Measurements from ENCODE around the gene ZNF10. TPM values are rescaled to one million over a fixed set of nuclear protein-coding genes. Genes with fewer than 3 reads are reported as not detected.

The ZNF10 gene
- total and polyA plus RNA-seq, 9 donors, result 9.6 to 38.8 (median 21.4) TPM

GRCh38 chr12:133105620-133106019 is 24.8 kb upstream of the ZNF10 start:
- WGBS, 3 donors, result 97 to 99% (median 99%) methylated on average over 3 of the region's 3 CpGs
- Histone ChIP-seq H3K36me3 (peaks cover 12% of the 10 kb centered on the region), H3K4me1 (ENCODE audit: insufficient read depth) (no peaks in the 10 kb centered on the region), H3K27ac (no peak overlapping the region), H3K27me3 (no peaks in the 10 kb centered on the region), H3K4me3 (no peak overlapping the region), H3K9me3 (peaks cover 50 to 69% of the 10 kb centered on the region in 2 donors)
- intact Hi-C loops (cut with DNase I), result no loop called here
- TF ChIP-seq EP300 (IDR thresholded peaks at IDR 0.05), result no peak
- TF ChIP-seq, protein P1, sequence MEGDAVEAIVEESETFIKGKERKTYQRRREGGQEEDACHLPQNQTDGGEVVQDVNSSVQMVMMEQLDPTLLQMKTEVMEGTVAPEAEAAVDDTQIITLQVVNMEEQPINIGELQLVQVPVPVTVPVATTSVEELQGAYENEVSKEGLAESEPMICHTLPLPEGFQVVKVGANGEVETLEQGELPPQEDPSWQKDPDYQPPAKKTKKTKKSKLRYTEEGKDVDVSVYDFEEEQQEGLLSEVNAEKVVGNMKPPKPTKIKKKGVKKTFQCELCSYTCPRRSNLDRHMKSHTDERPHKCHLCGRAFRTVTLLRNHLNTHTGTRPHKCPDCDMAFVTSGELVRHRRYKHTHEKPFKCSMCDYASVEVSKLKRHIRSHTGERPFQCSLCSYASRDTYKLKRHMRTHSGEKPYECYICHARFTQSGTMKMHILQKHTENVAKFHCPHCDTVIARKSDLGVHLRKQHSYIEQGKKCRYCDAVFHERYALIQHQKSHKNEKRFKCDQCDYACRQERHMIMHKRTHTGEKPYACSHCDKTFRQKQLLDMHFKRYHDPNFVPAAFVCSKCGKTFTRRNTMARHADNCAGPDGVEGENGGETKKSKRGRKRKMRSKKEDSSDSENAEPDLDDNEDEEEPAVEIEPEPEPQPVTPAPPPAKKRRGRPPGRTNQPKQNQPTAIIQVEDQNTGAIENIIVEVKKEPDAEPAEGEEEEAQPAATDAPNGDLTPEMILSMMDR (IDR thresholded peaks at IDR 0.05), result no peak
- TF ChIP-seq POLR2A (IDR thresholded peaks at IDR 0.05), result no peak
- no peak for DNase-seq

DNA sequence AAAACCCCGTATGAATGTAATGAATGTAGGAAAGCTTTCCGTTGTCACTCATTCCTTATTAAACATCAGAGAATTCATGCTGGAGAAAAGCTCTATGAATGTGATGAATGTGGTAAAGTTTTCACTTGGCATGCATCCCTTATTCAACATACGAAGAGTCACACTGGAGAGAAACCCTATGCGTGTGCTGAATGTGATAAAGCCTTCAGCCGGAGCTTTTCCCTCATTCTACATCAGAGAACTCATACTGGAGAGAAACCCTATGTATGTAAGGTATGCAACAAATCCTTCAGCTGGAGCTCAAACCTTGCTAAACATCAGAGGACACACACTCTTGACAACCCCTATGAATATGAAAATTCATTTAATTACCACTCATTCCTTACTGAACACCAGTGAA is 24.2 kb upstream of the ZNF10 start:
- WGBS, 3 donors, result 97 to 99% (median 98%) methylated on average over 5 of the region's 5 CpGs

DNA sequence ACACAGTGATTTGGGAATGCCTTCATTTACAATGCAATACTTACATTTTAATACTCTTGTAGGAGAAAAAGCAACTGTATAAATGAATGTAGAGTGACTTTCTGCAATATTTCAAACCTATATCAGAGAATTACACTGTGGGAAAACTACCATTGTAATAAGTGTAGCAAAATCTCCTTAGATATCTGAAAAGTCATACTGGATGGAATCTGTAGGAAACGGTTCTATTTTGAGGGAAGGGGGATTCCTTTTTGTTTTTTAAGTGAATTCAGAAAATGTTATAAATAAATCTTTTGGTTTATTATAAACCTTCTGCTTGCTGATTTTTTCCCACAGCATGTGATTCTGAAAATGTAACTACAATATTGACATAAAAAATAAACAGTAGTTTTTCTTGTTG is 23.3 kb upstream of the ZNF10 start:
- no peak overlapping the region for H3K27ac ChIP-seq
- 93 to 98% (median 96%) methylated on average over 1 of the region's 1 CpG for WGBS, 3 donors
- no peaks in the 10 kb centered on the region for H3K4me1 ChIP-seq (ENCODE audit: insufficient read depth)
- H3K27me3 ChIP-seq, result no peaks in the 10 kb centered on the region
- H3K36me3 ChIP-seq, result peaks cover 12% of the 10 kb centered on the region
- TF ChIP-seq POLR2A (IDR thresholded peaks at IDR 0.05) (no peak), EP300 (IDR thresholded peaks at IDR 0.05) (no peak)
- TF ChIP-seq, protein P1 (IDR thresholded peaks at IDR 0.05), result no peak
- DNase-seq, result no peak
- intact Hi-C loops (cut with DNase I), result no loop called here
- no peak overlapping the region for H3K4me3 ChIP-seq
- peaks cover 58 to 60% of the 10 kb centered on the region in 2 donors for H3K9me3 ChIP-seq

More for the DNA sequence above, 24.2 kb upstream of the ZNF10 start:
- Histone ChIP-seq H3K36me3 (peaks cover 12% of the 10 kb centered on the region), H3K27ac (no peak overlapping the region), H3K4me1 (ENCODE audit: insufficient read depth) (no peaks in the 10 kb centered on the region), H3K4me3 (no peak overlapping the region), H3K9me3 (peaks cover 53 to 66% of the 10 kb centered on the region in 2 donors), H3K27me3 (no peaks in the 10 kb centered on the region)
- TF ChIP-seq POLR2A (IDR thresholded peaks at IDR 0.05) (no peak), EP300 (IDR thresholded peaks at IDR 0.05) (no peak)
- TF ChIP-seq, protein P1 (IDR thresholded peaks at IDR 0.05), result no peak
- intact Hi-C loops (cut with DNase I), result no loop called here
- DNase-seq, result no peak

- intact Hi-C loops (cut with DNase I), result no loop called here
- Histone ChIP-seq H3K27me3 (no peaks in the 10 kb centered on the region), H3K36me3 (peaks cover 12% of the 10 kb centered on the region), H3K9me3 (peaks cover 53 to 64% of the 10 kb centered on the region in 2 donors), H3K27ac (no peak overlapping the region), H3K4me3 (no peak overlapping the region), H3K4me1 (ENCODE audit: insufficient read depth) (no peaks in the 10 kb centered on the region)
- no peak for DNase-seq
- 97 to 99% (median 99%) methylated on average over 2 of the region's 2 CpGs for WGBS, 3 donors
- no peak for TF ChIP-seq POLR2A (IDR thresholded peaks at IDR 0.05)
- TF ChIP-seq, protein P1 (IDR thresholded peaks at IDR 0.05), result no peak
These were observed 22.3 kb upstream of the ZNF10 start for GRCh38 chr12:133108150-133108549.
